ENCODE measurements around the gene FH.

Gene FH

GRCh38 chr1:241453732-241454131 lies 65.8 kb downstream of the FH start:
- no peak for DNase-seq

- no peak for DNase-seq
Measured at GRCh38 chr1:241451956-241452355, 67.6 kb downstream of the FH start.

Data from CD4-positive, alpha-beta T cell treated with Interleukin-21 for 1 hour (primary cell).